Endothelial cell (in vitro differentiated cells): ENCODE results near the gene SLIT1. TPM values are rescaled to one million over a fixed set of nuclear protein-coding genes. Genes with fewer than 3 reads are reported as not detected.
"Not testable (repeated sequence)": the region's sequence is repeated elsewhere in the genome, so short reads cannot be mapped to it uniquely, and the experiment has no call there.

Experiments used
- DNase-seq: peaks from one replicate; pipeline ENCODE4 v3.0.0; 2021; ENCODE audit warnings: low spot score
- H3K27ac Mint-ChIP-seq: one replicate; pipeline ENCODE4 v1.8.0; 2021; ENCODE audit warnings: mixed read lengths, inconsistent platforms; ENCODE audit not compliant: unreplicated experiment
- H3K27me3 Mint-ChIP-seq: one replicate; pipeline ENCODE4 v1.8.0; 2021; ENCODE audit warnings: mild to moderate bottlenecking, moderate library complexity, mixed read lengths, inconsistent platforms; ENCODE audit not compliant: unreplicated experiment
- H3K36me3 Mint-ChIP-seq: one replicate; pipeline ENCODE4 v1.8.0; 2021; ENCODE audit warnings: mild to moderate bottlenecking, low read depth, mixed read lengths, inconsistent platforms; ENCODE audit not compliant: unreplicated experiment
- H3K4me1 Mint-ChIP-seq: one replicate; pipeline ENCODE4 v1.8.0; 2021; ENCODE audit warnings: mild to moderate bottlenecking, mixed read lengths, inconsistent platforms; ENCODE audit not compliant: unreplicated experiment
- H3K4me3 Mint-ChIP-seq: one replicate; pipeline ENCODE4 v1.8.0; 2021; ENCODE audit warnings: mild to moderate bottlenecking, mixed read lengths, inconsistent platforms; ENCODE audit not compliant: unreplicated experiment
- H3K9me3 Mint-ChIP-seq: one replicate; pipeline ENCODE4 v1.8.0; 2021; ENCODE audit warnings: mixed read lengths, inconsistent platforms; ENCODE audit not compliant: unreplicated experiment
- CTCF ChIP-seq: fragments of 200-600 bp; sonication (generic); IDR thresholded peaks from one replicate; pipeline ENCODE4 v1.5.0; 2021; ENCODE audit warnings: antibody characterized with exemption; ENCODE audit not compliant: unreplicated experiment
- total RNA-seq: library from RNA; stranded (reverse); fragmentation: NEBNext Ultra II Directional; extraction: Animal tissue kit (Norgen Biotek cat#: 25700); gene quantifications from one replicate; pipeline ENCODE4 v1.2.1, GENCODE V29; 2021; ENCODE audit not compliant: unreplicated experiment

SLIT1 gene
- total RNA-seq, 1 donor from 2014 or later, result 0.54 TPM

DNA sequence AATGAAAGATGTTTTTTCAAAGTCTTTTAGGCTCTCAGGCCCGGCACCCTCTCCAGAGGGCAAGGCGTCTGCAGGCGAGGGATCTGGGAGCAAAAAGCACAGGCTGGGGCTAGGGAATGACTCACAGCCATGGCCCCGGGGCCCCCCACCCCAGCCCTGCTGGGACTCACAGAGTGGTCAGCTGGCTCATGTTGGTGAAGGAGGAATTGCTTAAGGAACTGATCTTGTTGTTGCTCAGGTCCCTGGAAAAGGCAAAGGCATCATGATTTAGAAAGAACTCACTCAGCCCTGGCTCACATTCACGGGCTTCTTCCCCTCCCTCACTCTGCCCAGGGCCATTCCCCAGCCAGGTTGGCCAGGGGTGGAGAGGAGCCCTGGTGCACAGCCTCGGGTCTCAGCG is 151.5 kb downstream of the SLIT1 start:
- Mint-ChIP-seq H3K36me3 (no peaks in the 10 kb centered on the region), H3K4me3 (no peak overlapping the region), H3K27me3 (peaks cover 10% of the 10 kb centered on the region)

DNA sequence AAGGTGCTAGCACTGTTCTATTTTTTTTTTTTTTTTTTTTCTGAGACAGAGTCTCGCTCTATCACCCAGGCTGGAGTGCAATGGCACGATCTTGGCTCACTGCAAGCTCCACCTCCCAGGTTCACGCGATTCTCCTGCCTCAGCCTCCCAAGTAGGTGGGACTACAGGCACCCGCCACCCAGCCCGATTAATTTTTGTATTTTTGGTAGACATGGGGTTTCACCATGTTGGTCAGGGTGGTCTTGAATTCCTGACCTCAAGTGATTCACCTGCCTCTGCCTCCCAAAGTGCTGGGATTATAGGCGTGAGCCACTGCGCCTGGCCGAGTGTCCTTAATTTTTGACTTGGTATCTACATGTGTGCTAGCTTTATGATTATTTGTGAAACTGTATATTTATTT is 151.9 kb downstream of the SLIT1 start:
- not testable (repeated sequence) for H3K27ac Mint-ChIP-seq, H3K4me3 Mint-ChIP-seq, H3K4me1 Mint-ChIP-seq, DNase-seq, H3K36me3 Mint-ChIP-seq, H3K9me3 Mint-ChIP-seq
- peaks cover 10% of the 10 kb centered on the region for H3K27me3 Mint-ChIP-seq

More for the DNA sequence above, 151.5 kb downstream of the SLIT1 start:
- Mint-ChIP-seq H3K27ac (no peak overlapping the region), H3K4me1 (no peaks in the 10 kb centered on the region), H3K9me3 (no peaks in the 10 kb centered on the region)
- no peak for DNase-seq
- TF ChIP-seq CTCF, result no peak

- Mint-ChIP-seq H3K4me3 (no peak overlapping the region), H3K9me3 (no peaks in the 10 kb centered on the region), H3K27ac (no peak overlapping the region), H3K4me1 (no peaks in the 10 kb centered on the region), H3K36me3 (no peaks in the 10 kb centered on the region), H3K27me3 (peaks cover 8% of the 10 kb centered on the region)
- DNase-seq, result no peak
- no peak for TF ChIP-seq CTCF
Observed at GRCh38 chr10:97032624-97033023, 153.1 kb downstream of the SLIT1 start.

DNA sequence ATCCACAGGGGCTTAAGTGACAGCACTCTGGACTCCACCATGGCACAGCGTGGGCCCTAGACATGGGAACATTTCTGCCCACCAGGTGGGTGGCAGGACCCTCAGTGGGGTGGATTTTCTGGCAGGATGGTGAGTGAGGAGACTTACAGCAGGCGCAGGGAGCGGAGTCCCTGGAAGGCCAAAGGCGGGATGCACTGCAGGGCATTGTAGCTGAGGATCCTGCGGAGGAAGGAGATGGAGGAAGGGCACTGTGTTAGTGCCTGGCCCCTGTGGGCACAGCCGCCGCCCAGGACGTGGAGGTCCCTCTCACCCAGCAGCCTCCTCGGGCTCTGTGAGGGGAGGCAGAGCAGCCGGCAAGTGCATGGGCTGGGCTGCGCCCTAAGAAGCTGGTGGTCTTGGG is 154.3 kb downstream of the SLIT1 start:
- no peaks in the 10 kb centered on the region for H3K36me3 Mint-ChIP-seq
- DNase-seq, result no peak
- H3K4me1 Mint-ChIP-seq, result no peaks in the 10 kb centered on the region
- no peak for TF ChIP-seq CTCF
- H3K27ac Mint-ChIP-seq, result no peak overlapping the region
- no peaks in the 10 kb centered on the region for H3K9me3 Mint-ChIP-seq
- H3K27me3 Mint-ChIP-seq, result peaks cover 8% of the 10 kb centered on the region
- H3K4me3 Mint-ChIP-seq, result no peak overlapping the region

DNA sequence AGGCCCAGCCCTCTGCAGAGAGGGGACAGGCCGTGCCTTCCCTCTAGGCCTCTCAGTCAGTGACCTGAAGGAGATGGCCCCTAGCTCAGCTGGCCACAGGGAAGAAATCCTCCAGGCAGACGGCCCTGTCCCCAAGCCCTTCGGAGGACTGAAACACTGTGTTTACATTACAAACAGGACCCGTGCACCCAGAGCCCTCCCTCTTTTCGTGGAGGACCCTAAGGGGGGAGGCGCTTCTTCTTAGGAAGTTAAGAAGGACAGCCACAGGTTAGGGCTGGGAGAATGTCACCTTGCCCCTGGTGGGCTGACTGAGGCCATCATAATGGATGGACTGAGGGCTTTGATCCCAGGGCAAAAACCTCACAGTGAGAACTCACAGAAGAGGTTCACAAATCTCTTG is 154.9 kb downstream of the SLIT1 start:
- Mint-ChIP-seq H3K9me3 (no peaks in the 10 kb centered on the region), H3K4me3 (no peak overlapping the region), H3K27ac (no peak overlapping the region), H3K36me3 (no peaks in the 10 kb centered on the region), H3K27me3 (peaks cover 8% of the 10 kb centered on the region), H3K4me1 (no peaks in the 10 kb centered on the region)
- no peak for TF ChIP-seq CTCF
- DNase-seq, result no peak

- Mint-ChIP-seq H3K4me1 (no peaks in the 10 kb centered on the region), H3K27ac (no peak overlapping the region), H3K27me3 (peaks cover 6% of the 10 kb centered on the region), H3K36me3 (no peaks in the 10 kb centered on the region), H3K9me3 (no peaks in the 10 kb centered on the region), H3K4me3 (no peak overlapping the region)
- DNase-seq, result no peak
- TF ChIP-seq CTCF, result no peak
Observed at GRCh38 chr10:97029271-97029670, 156.5 kb downstream of the SLIT1 start.
